ENCODE results near the gene ARMCX2. TPM values are rescaled to one million over a fixed set of nuclear protein-coding genes. Genes with fewer than 3 reads are reported as not detected.
A peak's percentile ranks its signal among the peaks of the same experiment; 100 is the strongest.
"Not testable (repeated sequence)": the region's sequence is repeated elsewhere in the genome, so short reads cannot be mapped to it uniquely, and the experiment has no call there.

ARMCX2 gene
- total RNA-seq, 4 donors from 2014 or later = 9.7 to 32.1 (median 20.0) TPM

DNA sequence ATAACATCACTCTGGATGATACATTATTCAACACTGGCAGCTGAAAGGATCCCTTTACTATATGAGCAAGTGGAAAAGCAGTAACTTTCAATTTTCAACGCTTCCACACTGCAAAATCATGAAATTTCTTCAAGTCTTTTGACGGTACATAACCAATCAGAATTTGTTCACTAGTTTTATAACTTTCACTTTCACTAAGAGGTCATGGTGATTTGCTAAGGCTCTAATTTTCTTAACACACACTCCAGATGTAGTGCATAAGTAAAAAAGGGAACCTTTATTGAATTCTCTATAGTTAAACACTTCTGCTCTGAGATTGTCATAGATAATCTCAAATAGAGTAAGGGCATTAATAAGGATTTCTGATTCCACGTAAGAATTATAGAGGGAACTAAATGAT lies 4.1 kb downstream of the ARMCX2 start:
- ATAC-seq (ENCODE audit: low FRiP score) (no peak), DNase-seq (ENCODE audit: low spot score) (no peak)
- TF ChIP-seq, protein P1, sequence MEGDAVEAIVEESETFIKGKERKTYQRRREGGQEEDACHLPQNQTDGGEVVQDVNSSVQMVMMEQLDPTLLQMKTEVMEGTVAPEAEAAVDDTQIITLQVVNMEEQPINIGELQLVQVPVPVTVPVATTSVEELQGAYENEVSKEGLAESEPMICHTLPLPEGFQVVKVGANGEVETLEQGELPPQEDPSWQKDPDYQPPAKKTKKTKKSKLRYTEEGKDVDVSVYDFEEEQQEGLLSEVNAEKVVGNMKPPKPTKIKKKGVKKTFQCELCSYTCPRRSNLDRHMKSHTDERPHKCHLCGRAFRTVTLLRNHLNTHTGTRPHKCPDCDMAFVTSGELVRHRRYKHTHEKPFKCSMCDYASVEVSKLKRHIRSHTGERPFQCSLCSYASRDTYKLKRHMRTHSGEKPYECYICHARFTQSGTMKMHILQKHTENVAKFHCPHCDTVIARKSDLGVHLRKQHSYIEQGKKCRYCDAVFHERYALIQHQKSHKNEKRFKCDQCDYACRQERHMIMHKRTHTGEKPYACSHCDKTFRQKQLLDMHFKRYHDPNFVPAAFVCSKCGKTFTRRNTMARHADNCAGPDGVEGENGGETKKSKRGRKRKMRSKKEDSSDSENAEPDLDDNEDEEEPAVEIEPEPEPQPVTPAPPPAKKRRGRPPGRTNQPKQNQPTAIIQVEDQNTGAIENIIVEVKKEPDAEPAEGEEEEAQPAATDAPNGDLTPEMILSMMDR (IDR thresholded peaks at IDR 0.05) = no peak

DNA sequence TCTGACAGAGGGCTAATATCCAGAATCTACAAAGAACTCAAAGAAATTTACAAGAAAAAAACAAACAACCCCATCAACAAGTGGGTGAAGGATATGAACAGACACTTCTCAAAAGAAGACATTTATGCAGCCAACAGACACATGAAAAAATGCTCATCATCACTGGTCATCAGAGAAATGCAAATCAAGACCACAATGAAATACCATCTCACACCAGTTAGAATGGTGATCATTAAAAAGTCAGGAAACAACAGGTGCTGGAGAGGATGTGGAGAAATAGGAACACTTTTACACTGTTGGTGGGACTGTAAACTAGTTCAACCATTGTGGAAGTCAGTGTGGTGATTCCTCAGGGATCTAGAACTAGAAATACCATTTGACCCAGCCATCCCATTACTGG lies 11.9 kb downstream of the ARMCX2 start:
- not testable (repeated sequence) for ATAC-seq (ENCODE audit: low FRiP score)

DNA sequence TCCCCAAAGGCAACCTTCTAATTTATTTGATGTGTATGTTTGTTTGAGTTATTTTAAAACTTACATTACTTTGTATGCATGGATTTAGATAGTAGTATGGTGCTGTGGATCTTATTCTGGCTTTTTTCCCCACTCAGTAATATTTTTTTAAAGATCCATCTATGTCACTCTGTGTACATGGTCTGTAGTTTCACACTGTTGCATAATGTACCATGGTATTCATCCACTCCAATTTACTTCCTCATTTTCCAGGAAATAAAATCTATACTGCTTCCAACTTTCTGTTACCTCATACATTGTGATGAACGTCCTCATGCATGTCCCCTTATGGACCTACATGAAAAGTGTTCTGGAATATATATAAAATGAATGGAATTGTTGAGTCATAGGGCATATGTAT lies 17.6 kb downstream of the ARMCX2 start:
- TF ChIP-seq, protein P1 (IDR thresholded peaks at IDR 0.05) = no peak

More for the DNA sequence above, 11.9 kb downstream of the ARMCX2 start:
- DNase-seq (ENCODE audit: low spot score) = not testable (repeated sequence)

DNA sequence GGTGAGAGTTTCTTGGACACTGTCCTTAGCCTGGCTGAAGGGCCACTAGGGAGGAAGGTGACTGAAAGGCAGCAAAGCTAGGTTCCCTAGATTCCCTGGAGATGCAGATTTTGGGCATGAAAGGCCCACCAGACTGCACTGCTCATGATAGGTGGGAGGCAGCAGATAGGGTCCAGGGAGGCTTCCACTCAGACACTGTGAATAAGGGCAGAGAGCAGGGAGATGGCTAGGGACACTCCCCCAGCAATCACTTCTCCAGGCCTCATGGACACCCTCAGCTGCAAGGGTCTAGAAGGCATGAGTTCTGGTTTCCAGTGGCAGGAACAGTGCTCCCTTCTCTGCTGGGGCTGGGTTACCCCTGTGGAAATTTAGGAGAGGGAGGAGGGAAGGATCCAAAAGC lies 20.1 kb downstream of the ARMCX2 start:
- ATAC-seq (ENCODE audit: low FRiP score) (no peak), DNase-seq (ENCODE audit: low spot score) (no peak)
- TF ChIP-seq, protein P1 (IDR thresholded peaks at IDR 0.05) = no peak

More for the DNA sequence above, 17.6 kb downstream of the ARMCX2 start:
- ATAC-seq (ENCODE audit: low FRiP score) (no peak), DNase-seq (ENCODE audit: low spot score) (no peak)

DNA sequence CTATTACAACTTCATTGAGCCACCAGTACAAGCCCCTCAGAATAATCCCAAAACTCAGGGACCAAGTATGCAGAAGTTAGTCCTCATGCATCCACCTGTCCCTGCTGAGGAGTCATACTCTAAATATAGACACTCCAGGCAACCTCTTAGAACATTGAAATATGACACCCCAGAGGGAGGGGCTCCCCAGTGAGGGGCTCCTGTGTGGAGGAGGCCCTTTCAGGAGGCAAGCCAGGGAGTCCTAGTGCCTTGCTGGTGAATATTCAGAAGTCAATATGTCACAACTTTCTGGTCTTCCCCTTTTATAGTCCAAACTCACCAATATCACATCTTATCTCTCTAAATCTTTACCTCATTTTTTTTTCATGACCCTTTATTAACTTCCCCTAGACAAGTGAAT lies 40.3 kb downstream of the ARMCX2 start:
- ATAC-seq (ENCODE audit: low FRiP score) = no peak
- no peak for DNase-seq (ENCODE audit: low spot score)
- TF ChIP-seq, protein P1 (IDR thresholded peaks at IDR 0.05) = no peak

GRCh38 chrX:101617211-101618191 lies 42.1 kb downstream of the ARMCX2 start, which contains the start of gene ARMCX6:
Gene ARMCX6, minus strand, starts transcription at chrX:101618000. Its CDS starts 1,380 bp downstream, at chrX:101616620.
- ATAC-seq (ENCODE audit: low FRiP score) (peak; percentile 78), DNase-seq (ENCODE audit: low spot score) (no peak)
- TF ChIP-seq, protein P1 (IDR thresholded peaks at IDR 0.05) = no peak

- DNase-seq (ENCODE audit: low spot score) (no peak), ATAC-seq (ENCODE audit: low FRiP score) (no peak)
- TF ChIP-seq, protein P1 (IDR thresholded peaks at IDR 0.05) = no peak
Observed at GRCh38 chrX:101605728-101606127, 53.9 kb downstream of the ARMCX2 start.

Small RNAs within 50 kb of the gene (small RNA-seq; reads per million reads assigned to genes)
- gene RNU6-30P = not detected
- not detected for gene RNU6-587P

Other genes with a start within 250 kb of the ARMCX2 start
- 10 to 100 TPM in 2 of 4 donors, 1 to 10 TPM in 2; 6.7 to 22.5 (median 14.5) TPM for gene ARMCX4, start 174.4 kb downstream of the ARMCX2 start, total RNA-seq
- 10 to 100 TPM; 13.7 to 60.2 (median 36.7) TPM for gene ARMCX1, start 109.3 kb downstream of the ARMCX2 start, total RNA-seq
- 10 to 100 TPM; 13.3 to 20.7 (median 19.2) TPM for gene ARMCX6, start 41.9 kb downstream of the ARMCX2 start, total RNA-seq
- 10 to 100 TPM; 33.7 to 51.2 (median 48.7) TPM for gene ARMCX3, start 36.7 kb downstream of the ARMCX2 start, total RNA-seq